Common myeloid progenitor, CD34-positive (primary cell): ENCODE measurements around the gene CRYL1.
A peak's percentile ranks its signal among the peaks of the same experiment; 100 is the strongest.

Source experiments
- CTCF ChIA-PET: fragments of 350-600 bp; sonication (Branson Sonifier 250); formaldehyde crosslinking; loops from one replicate; lab custom pipeline; 2021; ENCODE audit warnings: antibody characterized with exemption; lab: Charles Lee
- POLR2A ChIA-PET: fragments of 350-600 bp; sonication (Branson Sonifier 250); formaldehyde crosslinking; loops from one replicate; lab custom pipeline; 2021; ENCODE audit warnings: antibody characterized with exemption; lab: Charles Lee
- DNase-seq, 3 donors: peaks; one replicate each; pipeline versions ENCODE4 v3.0.0 to v3.0.0-alpha.2; 2013
- H3K27ac ChIP-seq, 2 experiments: 1 replicate in 1 of 2; 2 replicates in 1 of 2; pipeline ENCODE4 v1.7.0; 2013; ENCODE audit warnings: inconsistent platforms in 2 of 2, low read length in 2 of 2, mild to moderate bottlenecking in 2 of 2, low read depth in 1 of 2, moderate library complexity in 1 of 2; ENCODE audit not compliant: severe bottlenecking in 2 of 2, insufficient read depth in 1 of 2, poor library complexity in 1 of 2
- H3K27me3 ChIP-seq, 5 experiments: replicated peaks in 2 of 5; 1 replicate in 3 of 5; 2 replicates in 2 of 5; pipeline versions ENCODE4 v1.6.1 to v1.7.0; 2013; ENCODE audit warnings: low read length in 4 of 5, mild to moderate bottlenecking in 2 of 5, moderate library complexity in 2 of 5, inconsistent platforms in 1 of 5; ENCODE audit not compliant: insufficient read depth in 5 of 5, control insufficient read depth in 4 of 5
- H3K36me3 ChIP-seq, 4 experiments: 1 replicate in 2 of 4; 2 replicates in 2 of 4; pipeline versions ENCODE4 v1.6.1 to v1.7.0; 2013; ENCODE audit warnings: low read length in 3 of 4, control low read depth in 1 of 4, mild to moderate bottlenecking in 1 of 4; ENCODE audit not compliant: control insufficient read depth in 4 of 4, insufficient read depth in 4 of 4
- H3K4me1 ChIP-seq, 4 experiments: 1 replicate in 3 of 4; 2 replicates in 1 of 4; pipeline versions ENCODE4 v1.6.1 to v1.7.1; 2013; ENCODE audit warnings: low read length in 3 of 4, mild to moderate bottlenecking in 3 of 4, control low read depth in 1 of 4, inconsistent platforms in 1 of 4, moderate library complexity in 1 of 4; ENCODE audit not compliant: control insufficient read depth in 4 of 4, insufficient read depth in 4 of 4; ENCODE audit errors: control extremely low read depth in 1 of 4
- H3K4me3 ChIP-seq, 7 experiments: 1 replicate in 4 of 7; 2 replicates in 3 of 7; pipeline versions ENCODE4 v1.5.1 to v1.7.0; 2013; ENCODE audit warnings: mild to moderate bottlenecking in 7 of 7, low read length in 6 of 7, moderate library complexity in 6 of 7, inconsistent platforms in 2 of 7, low read depth in 2 of 7, control low read depth in 1 of 7; ENCODE audit not compliant: insufficient read depth in 4 of 7, control insufficient read depth in 1 of 7; ENCODE audit errors: extremely low read depth in 1 of 7
- H3K9me3 ChIP-seq, 5 experiments: 1 replicate in 4 of 5; 2 replicates in 1 of 5; pipeline versions ENCODE4 v1.6.1 to v1.7.1; 2013; ENCODE audit warnings: low read length in 4 of 5, mild to moderate bottlenecking in 2 of 5, inconsistent platforms in 1 of 5, low read depth in 1 of 5, moderate library complexity in 1 of 5; ENCODE audit not compliant: control insufficient read depth in 4 of 5, insufficient read depth in 2 of 5; ENCODE audit errors: control extremely low read depth in 1 of 5
- WGBS: methylation state at CpG from one replicate; pipeline ENCODE4 v1.1.5; 2013; ENCODE audit not compliant: insufficient coverage; 5-methylcytosine and 5-hydroxymethylcytosine counted together

Gene CRYL1

DNA sequence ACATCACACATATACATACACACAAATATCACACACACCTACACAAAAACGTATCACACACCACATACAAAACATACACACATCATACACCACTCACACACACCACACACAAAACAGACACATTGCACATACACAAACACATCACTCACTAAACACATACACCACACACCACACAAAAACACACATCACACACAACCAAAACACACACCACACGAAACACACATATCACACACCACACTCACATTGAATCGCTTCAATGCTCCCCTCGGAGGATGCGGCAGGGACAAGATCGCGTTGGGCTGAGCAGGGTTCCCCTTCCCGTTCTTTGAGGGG lies 131.5 kb downstream of the CRYL1 start:
- Histone ChIP-seq H3K27me3 (peaks cover 0 to 3% (median 0%) of the 10 kb centered on the region in 5 experiments), H3K9me3 (peaks cover 0 to 7% (median 2%) of the 10 kb centered on the region in 5 experiments), H3K36me3 (no peaks in the 10 kb centered on the region), H3K4me3 (peak overlapping the region in 1 of 7 experiments; percentile 38), H3K27ac (no peak overlapping the region), H3K4me1 (peaks cover 0 to 4% (median 3%) of the 10 kb centered on the region in 4 experiments)
- peak in 1 of 3 donors; percentile 61 for DNase-seq
- ChIA-PET POLR2A (no interaction called here), CTCF (no interaction called here)
- WGBS = 58% methylated on average over 8 of the region's 8 CpGs

DNA sequence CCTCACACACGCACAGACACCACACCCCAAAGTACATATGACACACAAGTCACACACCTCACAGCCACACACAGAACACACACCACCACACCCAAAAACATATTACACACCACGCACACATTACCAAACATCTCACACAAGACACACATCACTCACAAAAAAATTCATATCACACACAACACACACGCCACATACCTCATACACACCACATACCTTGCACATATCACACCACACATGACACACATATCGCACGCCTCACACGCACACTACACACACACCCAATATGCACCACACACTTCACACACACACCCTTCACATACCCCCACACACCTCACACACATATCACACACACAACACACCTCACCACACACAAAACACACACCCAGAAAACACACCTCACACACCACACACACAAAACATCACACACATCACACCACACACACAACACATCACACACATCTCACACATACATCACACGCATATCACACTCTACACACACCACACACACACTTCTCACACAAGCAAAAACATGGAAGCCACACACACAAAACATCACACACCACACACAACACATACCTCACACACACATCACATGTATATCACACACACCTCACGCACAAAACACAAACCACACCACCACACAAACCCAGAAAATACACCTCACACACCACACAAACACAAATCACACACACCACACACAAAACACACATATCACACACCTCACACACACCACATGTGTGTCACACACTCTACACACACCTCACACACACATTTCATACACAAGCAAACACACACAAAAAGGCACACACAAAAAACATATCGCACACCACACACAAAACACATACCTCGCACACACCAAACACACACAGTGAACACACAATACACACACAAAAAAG lies 132.1 kb downstream of the CRYL1 start:
- H3K27me3 ChIP-seq = peaks cover 0 to 3% (median 0%) of the 10 kb centered on the region in 5 experiments
- H3K4me3 ChIP-seq = no peak overlapping the region
- ChIA-PET POLR2A (no interaction called here), CTCF (no interaction called here)
- no peaks in the 10 kb centered on the region for H3K36me3 ChIP-seq
- H3K4me1 ChIP-seq = peaks cover 0 to 7% (median 5%) of the 10 kb centered on the region in 4 experiments
- DNase-seq = peak in 1 of 3 donors; percentile 37
- 98% methylated on average over 9 of the region's 10 CpGs for WGBS
- peaks cover 0 to 7% (median 2%) of the 10 kb centered on the region in 5 experiments for H3K9me3 ChIP-seq
- H3K27ac ChIP-seq = no peak overlapping the region

DNA sequence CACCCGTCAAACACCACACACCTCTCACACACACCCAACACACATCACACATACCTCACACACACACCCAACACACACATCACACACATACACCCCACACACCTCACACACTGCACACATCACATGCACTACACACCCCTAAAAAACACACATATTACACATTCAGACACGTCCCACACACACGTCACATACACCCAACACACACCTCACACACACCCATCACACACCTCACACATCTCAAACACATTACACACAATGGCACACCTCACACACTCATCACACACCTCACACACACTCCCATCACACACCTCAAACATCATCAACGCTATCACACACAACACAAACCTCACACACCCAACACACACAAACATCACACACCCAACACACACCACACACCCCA lies 133.1 kb downstream of the CRYL1 start:
- H3K9me3 ChIP-seq = peaks cover 0 to 7% (median 2%) of the 10 kb centered on the region in 5 experiments
- H3K36me3 ChIP-seq = no peaks in the 10 kb centered on the region
- CTCF ChIA-PET = no interaction called here
- DNase-seq = peak in 1 of 3 donors; percentile 20
- peaks cover 0 to 3% (median 0%) of the 10 kb centered on the region in 5 experiments for H3K27me3 ChIP-seq
- POLR2A ChIA-PET = no interaction called here
- 95% methylated on average over 4 of the region's 4 CpGs for WGBS
- H3K4me3 ChIP-seq = no peak overlapping the region
- peaks cover 0 to 17% (median 13%) of the 10 kb centered on the region in 4 experiments for H3K4me1 ChIP-seq
- H3K27ac ChIP-seq = no peak overlapping the region

DNA sequence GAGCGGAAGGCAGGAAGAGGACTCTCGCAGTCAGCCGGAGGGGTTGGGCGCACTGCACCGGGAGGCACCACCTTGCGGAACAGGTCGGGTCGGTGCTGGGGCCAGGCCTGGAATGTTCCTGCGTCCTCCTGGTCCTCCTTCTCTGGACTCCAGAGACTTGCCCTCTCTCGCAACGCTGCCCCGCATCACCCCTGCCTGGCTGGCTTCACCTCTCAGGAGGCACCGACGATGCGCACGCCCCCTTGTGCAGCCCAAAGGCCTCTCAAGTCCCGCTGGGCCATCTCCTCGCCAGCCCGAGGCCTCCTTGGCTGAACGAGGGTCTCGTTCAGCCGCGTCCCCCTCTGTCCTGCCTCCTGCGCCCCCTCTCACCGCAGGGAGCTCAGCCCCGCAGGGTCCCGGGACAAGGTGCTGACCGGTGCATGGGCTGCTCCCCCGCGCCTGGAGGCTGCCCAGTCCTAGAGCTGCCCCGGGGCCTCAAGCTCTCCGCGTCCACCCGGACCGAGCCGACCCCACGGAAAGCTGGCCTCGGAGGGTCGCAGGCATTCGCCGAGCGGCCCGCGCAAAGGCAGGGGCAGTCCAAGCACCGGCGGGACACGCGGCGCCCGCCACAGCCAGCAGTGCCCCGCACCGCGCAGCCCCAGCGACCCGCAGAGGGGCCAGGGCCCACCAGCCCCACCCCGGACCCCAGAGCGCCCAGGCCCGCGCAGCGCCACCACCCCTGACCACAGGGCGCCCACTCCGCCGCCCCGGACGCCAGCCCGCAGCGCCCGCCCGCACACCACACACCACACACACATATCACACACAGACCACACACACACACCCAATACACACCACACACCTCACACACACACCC lies 133.8 kb downstream of the CRYL1 start:
- no peak overlapping the region for H3K4me3 ChIP-seq
- CTCF ChIA-PET = no interaction called here
- 96% methylated on average over 49 of the region's 69 CpGs for WGBS
- H3K9me3 ChIP-seq = peaks cover 0 to 7% (median 2%) of the 10 kb centered on the region in 5 experiments
- POLR2A ChIA-PET = no interaction called here
- peaks cover 0 to 3% (median 0%) of the 10 kb centered on the region in 5 experiments for H3K27me3 ChIP-seq
- no peaks in the 10 kb centered on the region for H3K36me3 ChIP-seq
- H3K4me1 ChIP-seq = peaks cover 0 to 20% (median 14%) of the 10 kb centered on the region in 4 experiments
- DNase-seq = peak in 1 of 3 donors; percentile 35
- no peak overlapping the region for H3K27ac ChIP-seq

DNA sequence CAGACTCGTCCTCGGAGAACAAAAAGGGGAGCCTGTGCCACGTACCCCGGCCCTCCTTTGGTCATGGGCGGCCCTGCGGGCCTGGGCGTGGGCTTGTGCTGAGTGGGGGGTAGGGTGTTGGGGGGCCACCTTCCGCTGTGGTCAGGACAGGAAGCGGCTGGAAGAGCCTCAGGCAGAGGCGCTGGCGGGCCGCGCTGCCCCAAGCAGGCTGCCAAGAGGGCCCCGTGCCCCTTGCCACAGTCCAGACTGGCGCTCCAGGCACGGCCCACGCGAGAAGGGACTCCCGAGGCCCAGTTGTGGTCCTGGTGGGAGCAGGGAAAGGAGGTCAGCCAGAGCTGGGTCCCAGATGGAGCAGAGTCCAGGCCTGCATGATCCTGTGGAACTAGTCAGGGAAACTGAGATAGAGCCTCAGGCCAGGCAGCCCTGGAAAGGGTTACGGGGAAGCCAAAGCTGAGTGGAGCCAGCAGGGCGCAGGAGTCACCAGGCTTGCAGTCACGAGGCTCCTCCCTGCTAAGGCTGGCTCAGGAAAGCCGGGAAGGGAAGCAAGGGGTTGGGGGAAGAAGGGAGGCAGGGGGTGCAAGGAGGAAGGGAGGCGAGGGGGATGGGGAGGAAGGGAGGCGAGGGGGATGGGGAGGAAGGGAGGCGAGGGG lies 135.0 kb downstream of the CRYL1 start:
- Histone ChIP-seq H3K36me3 (no peaks in the 10 kb centered on the region), H3K27me3 (peaks cover 0 to 3% (median 0%) of the 10 kb centered on the region in 5 experiments), H3K9me3 (peaks cover 0 to 7% (median 2%) of the 10 kb centered on the region in 5 experiments), H3K4me1 (peaks cover 0 to 20% (median 14%) of the 10 kb centered on the region in 4 experiments), H3K4me3 (no peak overlapping the region), H3K27ac (no peak overlapping the region)
- no peak for DNase-seq
- POLR2A ChIA-PET = no interaction called here
- CTCF ChIA-PET = no interaction called here
- WGBS = 86% methylated on average over 15 of the region's 26 CpGs

DNA sequence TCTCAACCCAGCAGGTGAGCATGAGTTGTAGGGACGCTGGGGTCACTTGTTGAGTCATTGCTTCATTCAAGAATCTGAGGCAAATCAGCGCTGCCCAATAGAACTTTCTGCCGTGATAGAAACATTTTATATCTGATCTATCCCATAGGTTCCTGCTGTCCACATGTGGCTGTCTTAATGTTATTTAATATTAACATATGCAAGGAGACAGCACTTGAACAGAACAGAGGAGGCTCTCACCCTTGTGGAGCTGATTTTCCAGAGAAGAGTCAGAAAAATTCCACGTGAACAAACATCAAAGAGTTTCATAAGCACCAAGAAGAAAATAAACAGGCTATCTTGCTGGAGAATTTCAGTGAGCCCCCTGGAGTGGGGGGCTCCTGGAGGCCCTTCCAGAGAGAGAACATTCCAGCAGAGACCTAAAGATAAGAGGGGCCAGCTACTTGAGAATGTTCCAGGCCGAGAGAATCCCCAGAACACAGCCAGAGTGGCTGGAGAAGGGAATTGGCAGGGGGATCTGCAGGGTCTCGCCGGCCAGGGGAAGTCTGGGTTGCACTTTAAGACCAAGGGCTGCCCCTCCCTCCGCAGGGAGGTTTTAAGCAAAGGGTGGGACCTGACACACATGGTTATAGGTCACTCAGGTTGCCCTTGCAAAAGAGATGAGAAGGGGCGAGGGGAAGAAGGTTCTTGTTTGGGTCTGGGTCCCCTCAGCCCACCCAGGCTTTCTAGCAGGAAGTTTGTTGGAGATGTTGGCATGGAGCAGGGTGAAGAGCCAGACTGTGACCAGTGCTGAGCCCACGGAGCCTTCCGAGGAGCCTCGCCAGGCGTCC lies 135.7 kb downstream of the CRYL1 start:
- no peak overlapping the region for H3K4me3 ChIP-seq
- no peaks in the 10 kb centered on the region for H3K36me3 ChIP-seq
- peaks cover 0 to 20% (median 14%) of the 10 kb centered on the region in 4 experiments for H3K4me1 ChIP-seq
- DNase-seq = no peak
- 95% methylated on average over 11 of the region's 13 CpGs for WGBS
- CTCF ChIA-PET = no interaction called here
- POLR2A ChIA-PET = no interaction called here
- H3K27ac ChIP-seq = no peak overlapping the region
- peaks cover 0 to 7% (median 2%) of the 10 kb centered on the region in 5 experiments for H3K9me3 ChIP-seq
- peaks cover 0 to 3% (median 0%) of the 10 kb centered on the region in 5 experiments for H3K27me3 ChIP-seq
